ENCODE results near the gene HMMR.
A peak's percentile ranks its signal among the peaks of the same experiment; 100 is the strongest.

HMMR gene

GRCh38 chr5:163498886-163499285 is 38.5 kb downstream of the HMMR start:
- no peak overlapping the region for H3K4me3 ChIP-seq (ENCODE audit: low read length)
- TF ChIP-seq CTCF (conservative IDR thresholded peaks at IDR 0.05; ENCODE audit: low read depth, low read length), result no peak
- no peak for DNase-seq (ENCODE audit: low read depth)

DNA sequence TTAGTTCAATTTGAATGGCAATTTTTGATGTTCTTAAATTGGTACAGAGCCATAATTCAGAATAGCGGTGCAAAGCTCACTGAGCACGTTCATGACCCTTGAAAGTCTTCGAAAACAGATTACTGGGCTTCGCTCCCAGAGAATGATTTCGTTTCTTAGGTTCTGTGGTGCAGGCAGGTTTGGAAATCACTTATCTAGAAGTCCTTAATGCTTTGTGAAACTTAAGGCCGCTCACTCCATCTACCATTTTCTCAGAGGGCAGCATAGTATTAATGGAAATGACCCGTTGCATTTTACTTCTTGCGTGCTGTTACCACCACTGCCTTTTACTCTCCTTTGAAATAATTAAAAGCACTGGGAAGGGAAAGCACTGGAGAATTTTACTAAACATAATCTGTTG is 42.1 kb downstream of the HMMR start:
- peak overlapping the region; percentile 93 for H3K4me3 ChIP-seq (ENCODE audit: low read length)
- DNase-seq (ENCODE audit: low read depth), result no peak
- TF ChIP-seq CTCF (conservative IDR thresholded peaks at IDR 0.05; ENCODE audit: low read depth, low read length), result no peak

DNA sequence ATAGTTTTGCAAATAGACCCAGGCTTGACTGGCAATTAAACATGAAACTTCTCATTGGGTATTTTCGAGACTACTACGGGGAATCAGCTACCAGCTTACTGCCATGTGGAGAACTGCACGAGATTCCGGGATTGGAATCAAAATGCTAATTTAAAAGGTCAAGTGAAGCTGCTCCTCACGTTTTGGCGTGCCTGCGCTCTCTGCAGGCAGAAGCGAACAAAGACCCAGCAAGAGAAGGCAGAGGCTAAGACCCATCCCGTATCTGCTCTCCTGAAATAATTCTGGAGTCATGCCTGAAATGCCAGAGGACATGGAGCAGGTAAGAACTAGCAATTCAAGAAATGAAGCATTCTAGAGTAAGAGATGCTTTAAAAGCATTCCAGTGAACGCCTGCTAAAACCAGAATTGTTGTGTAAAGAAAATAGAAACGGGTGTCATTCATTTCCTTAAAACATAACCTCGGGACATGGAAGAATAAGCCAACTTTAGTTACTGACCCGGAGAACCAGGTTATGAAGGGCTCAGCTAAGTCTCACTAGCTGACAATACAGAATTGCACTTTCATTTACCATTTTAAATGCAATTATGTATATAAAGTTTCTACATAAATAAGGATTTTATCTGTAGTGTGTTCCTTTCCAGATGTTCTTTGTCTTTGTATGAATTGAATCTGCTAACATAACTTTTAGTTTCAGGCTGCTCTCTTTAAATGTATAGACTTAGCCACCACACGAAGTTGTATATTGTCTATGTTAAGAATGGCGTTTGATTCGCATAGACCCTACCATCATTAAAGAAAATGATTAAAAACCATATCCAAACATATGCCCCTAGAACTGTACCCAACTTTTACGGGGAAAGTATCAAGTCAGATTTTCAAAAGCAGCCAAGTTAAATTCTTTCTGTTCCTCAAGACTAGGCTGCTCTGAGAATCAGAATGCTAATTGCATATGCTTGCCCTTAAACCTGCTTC is 43.0 kb downstream of the HMMR start:
- DNase-seq (ENCODE audit: low read depth), result peak; percentile 37
- peak; percentile 40 for TF ChIP-seq CTCF (conservative IDR thresholded peaks at IDR 0.05; ENCODE audit: low read depth, low read length)
- H3K4me3 ChIP-seq (ENCODE audit: low read length), result peak overlapping the region; percentile 93

GRCh38 chr5:163504079-163504931 is 43.9 kb downstream of the HMMR start:
- TF ChIP-seq CTCF (conservative IDR thresholded peaks at IDR 0.05; ENCODE audit: low read depth, low read length), result no peak
- DNase-seq (ENCODE audit: low read depth), result peak; percentile 60
- peak overlapping the region; percentile 93 for H3K4me3 ChIP-seq (ENCODE audit: low read length)

GRCh38 chr5:163505049-163505367 is 44.6 kb downstream of the HMMR start:
- peak overlapping the region; percentile 93 for H3K4me3 ChIP-seq (ENCODE audit: low read length)
- DNase-seq (ENCODE audit: low read depth), result no peak
- TF ChIP-seq CTCF (conservative IDR thresholded peaks at IDR 0.05; ENCODE audit: low read depth, low read length), result no peak

DNA sequence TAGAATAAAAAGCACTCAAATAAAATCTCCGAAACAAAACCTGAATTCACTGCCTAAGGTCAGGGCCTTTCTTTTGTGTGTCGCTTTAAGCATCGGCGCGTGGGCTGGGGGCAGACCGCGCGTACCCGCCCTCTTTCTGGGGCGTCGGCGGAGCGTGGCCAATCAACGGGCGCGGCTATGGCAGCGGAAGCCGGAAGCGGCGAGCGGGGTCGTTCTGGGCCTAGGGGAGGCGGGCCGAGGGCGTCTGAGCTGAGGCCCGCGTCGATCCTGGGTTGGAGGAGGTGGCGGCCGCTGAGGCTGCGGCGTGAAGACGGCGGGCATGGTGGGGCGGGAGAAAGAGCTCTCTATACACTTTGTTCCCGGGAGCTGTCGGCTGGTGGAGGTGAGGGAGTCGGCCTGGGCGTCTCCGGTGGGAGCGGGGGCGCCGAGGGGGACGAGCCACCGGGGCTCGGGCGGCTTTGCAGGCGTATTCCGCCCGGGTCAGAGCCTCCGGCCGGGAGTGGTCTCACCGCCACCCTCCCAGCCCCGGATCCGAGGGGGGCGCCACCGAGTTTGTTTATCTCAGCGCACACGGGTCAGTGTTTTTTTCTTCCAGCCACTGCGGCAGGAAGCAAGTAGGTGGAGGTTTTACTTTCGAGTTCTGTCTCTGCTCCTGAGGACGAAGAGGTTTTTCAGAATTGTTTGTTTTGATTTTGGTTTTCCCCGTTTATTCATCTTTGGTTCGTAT is 45.1 kb downstream of the HMMR start, which contains the start of gene MAT2B:
MAT2B (plus strand) TSS at position 252 of the 727 bp plus-strand sequence; CDS start at position 320, 68 bp downstream.
- TF ChIP-seq CTCF (conservative IDR thresholded peaks at IDR 0.05; ENCODE audit: low read depth, low read length), result peak; percentile 45
- peak; percentile 84 for DNase-seq (ENCODE audit: low read depth)

More for the DNA sequence above, 45.1 kb downstream of the HMMR start, which contains the start of gene MAT2B:
- H3K4me3 ChIP-seq (ENCODE audit: low read length), result peak within 1 kb of the TSS; percentile 93

All from retinal pigment epithelial cell (primary cell).